GM20000 (cell line): Measurements from ENCODE around the gene KIF16B.

Experiments used
- DNase-seq: peaks from one replicate; pipeline ENCODE4 v3.0.0; 2012; ENCODE audit warnings: low spot score
- TF ChIP-seq, protein P1 (sequence below): IDR thresholded peaks from 2 replicates; pipeline ENCODE4 v1.5.1; 2012; ENCODE audit warnings: mild to moderate bottlenecking, control low read depth; ENCODE audit errors: extremely low read depth, missing control alignments

KIF16B gene

GRCh38 chr20:16488086-16488485, 85.2 kb downstream of the KIF16B start:
- TF ChIP-seq, protein P1, sequence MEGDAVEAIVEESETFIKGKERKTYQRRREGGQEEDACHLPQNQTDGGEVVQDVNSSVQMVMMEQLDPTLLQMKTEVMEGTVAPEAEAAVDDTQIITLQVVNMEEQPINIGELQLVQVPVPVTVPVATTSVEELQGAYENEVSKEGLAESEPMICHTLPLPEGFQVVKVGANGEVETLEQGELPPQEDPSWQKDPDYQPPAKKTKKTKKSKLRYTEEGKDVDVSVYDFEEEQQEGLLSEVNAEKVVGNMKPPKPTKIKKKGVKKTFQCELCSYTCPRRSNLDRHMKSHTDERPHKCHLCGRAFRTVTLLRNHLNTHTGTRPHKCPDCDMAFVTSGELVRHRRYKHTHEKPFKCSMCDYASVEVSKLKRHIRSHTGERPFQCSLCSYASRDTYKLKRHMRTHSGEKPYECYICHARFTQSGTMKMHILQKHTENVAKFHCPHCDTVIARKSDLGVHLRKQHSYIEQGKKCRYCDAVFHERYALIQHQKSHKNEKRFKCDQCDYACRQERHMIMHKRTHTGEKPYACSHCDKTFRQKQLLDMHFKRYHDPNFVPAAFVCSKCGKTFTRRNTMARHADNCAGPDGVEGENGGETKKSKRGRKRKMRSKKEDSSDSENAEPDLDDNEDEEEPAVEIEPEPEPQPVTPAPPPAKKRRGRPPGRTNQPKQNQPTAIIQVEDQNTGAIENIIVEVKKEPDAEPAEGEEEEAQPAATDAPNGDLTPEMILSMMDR: no peak
- no peak for DNase-seq

DNA sequence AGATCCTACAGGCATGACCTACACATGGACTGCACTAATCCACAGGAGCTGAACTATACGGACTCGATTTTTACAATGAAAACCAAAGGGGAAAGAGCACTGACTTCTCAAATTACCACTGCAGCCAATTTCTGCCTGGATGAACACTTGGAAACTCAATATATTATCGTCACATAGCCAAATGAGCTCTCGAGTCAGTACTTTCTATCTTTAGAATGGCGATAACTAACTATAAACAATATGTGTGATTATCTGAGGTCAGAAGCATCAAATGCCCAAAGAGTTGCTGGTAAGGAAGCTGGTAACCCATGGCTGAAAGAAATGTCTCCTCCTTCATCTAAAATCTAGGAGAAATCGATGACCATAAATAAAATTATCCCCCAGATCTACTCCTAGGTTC, 86.7 kb downstream of the KIF16B start:
- DNase-seq: no peak
- TF ChIP-seq, protein P1: no peak

DNA sequence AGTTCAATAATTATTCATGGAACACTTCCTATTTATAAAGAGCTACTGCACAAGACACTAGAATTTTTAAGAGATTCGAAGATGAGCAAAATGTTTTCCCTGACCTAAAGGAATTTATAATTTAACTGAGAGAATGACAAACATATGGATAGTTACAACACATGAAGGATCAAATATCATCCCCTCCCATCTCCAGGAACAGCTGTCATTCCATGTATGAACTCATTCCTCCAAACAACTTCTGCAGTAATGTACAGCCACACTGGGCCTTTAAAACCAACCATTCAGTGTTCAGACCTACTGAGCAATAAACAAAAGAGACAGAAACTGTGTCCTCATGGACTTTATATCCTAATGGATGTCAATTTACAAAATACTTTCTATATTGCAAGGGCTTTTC, 87.8 kb downstream of the KIF16B start:
- no peak for DNase-seq

GRCh38 chr20:16483024-16483423, 90.2 kb downstream of the KIF16B start:
- no peak for DNase-seq
- TF ChIP-seq, protein P1: no peak

More for the DNA sequence above, 87.8 kb downstream of the KIF16B start:
- TF ChIP-seq, protein P1: no peak

DNA sequence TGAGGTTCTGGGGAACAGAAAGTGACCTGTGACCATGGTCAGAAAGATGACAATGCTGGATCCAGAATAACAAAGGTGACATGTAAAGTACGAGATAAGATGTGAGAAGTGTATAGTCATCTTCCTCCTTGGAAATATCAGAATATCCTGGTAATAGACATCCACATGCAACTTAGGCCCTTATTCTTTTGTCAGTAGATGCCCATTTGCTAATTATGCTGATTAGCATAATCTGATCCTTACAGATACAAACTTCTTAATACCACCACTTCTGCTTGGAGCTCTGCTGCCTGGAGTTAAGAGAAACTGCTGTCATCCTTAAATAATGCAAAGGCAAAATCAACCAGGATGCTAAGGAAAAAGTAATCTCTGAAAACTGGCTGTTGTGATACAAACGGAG, 91.3 kb downstream of the KIF16B start:
- TF ChIP-seq, protein P1: no peak
- DNase-seq: no peak

DNA sequence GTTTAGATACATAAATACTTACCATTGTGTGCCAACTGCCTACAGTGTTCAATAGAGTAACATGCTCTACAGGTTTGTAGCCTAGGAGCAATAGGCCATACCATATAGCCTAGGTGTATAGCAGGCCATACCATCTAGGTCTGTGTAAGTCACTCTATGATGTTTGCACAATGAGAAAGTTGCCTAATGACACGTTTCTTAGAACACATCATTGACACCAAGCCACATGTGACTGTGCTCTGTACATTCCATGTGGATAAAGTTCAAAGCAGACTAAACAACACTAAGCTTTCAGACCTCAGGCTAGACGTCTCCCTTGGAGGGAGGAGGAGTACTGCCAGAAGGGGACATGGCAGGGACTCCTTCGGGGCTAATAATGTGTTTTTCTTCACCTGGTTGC, 93.6 kb downstream of the KIF16B start:
- DNase-seq: no peak
- TF ChIP-seq, protein P1: no peak

DNA sequence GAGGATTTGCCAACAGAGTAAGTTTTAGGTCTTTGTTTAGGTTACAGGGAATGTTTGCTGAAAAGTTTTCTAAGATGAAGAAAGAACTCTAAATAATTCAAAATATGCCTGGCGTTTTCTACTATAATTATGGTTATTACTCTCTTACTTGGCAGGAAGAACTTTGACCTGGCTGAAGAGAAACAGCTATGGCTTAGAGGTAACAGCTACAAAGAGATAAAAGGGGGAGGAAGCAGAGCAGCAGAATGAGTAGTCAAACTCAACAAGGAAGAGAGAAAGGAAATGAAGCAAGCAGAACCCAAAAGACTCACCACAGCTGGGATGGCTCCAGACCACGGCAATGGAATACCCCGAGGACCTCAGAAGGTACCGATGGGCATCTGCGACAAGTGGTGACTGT, 95.6 kb downstream of the KIF16B start:
- no peak for DNase-seq
- TF ChIP-seq, protein P1: no peak
